ENCODE results near the gene LRRFIP2. TPM values are rescaled to one million over a fixed set of nuclear protein-coding genes. Genes with fewer than 3 reads are reported as not detected.
A peak's percentile ranks its signal among the peaks of the same experiment; 100 is the strongest.
"Not testable (repeated sequence)": the region's sequence is repeated elsewhere in the genome, so short reads cannot be mapped to it uniquely, and the experiment has no call there.

LRRFIP2 gene
- total RNA-seq, 1 donor from 2014 or later, result 42.8 TPM

DNA sequence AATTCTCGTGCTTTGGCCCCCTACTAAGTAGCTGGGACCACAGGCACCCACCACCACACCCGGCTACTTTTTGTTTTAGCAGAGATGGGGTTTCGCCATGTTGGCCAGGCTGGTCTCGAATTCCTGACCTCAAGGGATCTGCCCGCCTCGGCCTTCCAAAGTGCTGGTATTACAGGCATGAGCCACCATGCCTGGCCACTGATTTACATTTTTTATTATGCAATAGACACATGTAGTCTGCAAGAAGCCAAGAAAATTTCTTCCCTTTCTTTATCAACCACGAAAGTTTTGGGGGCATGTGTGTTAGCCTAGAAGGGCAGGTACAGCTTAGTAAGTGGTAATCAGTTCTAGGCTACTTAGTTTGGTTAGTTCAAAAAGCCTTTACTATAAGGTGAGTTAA is 51.1 kb downstream of the LRRFIP2 start:
- Histone ChIP-seq H3K27ac (no peak overlapping the region), H3K4me3 (no peak overlapping the region), H3K4me1 (peaks cover 0 to 7% of the 10 kb centered on the region in 2 donors), H3K27me3 (no peaks in the 10 kb centered on the region), H3K9me3 (no peaks in the 10 kb centered on the region), H3K36me3 (no peaks in the 10 kb centered on the region)
- intact Hi-C loops (cut with DNase I), result no loop called here
- no peak for DNase-seq (ENCODE audit: low spot score in 2 of 2)
- no peak for TF ChIP-seq CTCF (IDR thresholded peaks at IDR 0.05)

GRCh38 chr3:37122069-37122468 is 52.3 kb downstream of the LRRFIP2 start:
- DNase-seq (ENCODE audit: low spot score in 2 of 2); H3K9me3 ChIP-seq; H3K4me3 ChIP-seq; H3K36me3 ChIP-seq; intact Hi-C loops (cut with DNase I); H3K4me1 ChIP-seq; H3K27ac ChIP-seq; H3K27me3 ChIP-seq: not testable (repeated sequence)

DNA sequence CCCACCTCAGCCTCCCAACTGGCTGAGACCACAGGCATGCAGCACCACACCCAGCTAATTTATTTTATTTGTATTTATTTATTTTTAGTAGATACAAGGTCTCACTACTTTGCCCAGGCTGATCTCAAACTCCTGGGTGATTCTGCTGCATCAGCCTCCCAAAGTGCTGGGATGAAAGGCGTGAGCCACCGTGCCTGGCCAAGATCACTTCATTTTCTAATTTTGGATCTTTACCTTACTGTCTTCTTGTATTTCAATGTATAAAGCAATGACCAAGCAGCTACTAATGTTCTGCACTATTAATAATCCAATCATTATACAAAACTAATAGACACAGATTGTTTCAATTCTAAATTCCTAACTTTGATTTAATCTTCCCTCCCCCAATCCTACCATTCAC is 56.2 kb downstream of the LRRFIP2 start:
- H3K9me3 ChIP-seq, result no peaks in the 10 kb centered on the region
- H3K27me3 ChIP-seq, result no peaks in the 10 kb centered on the region
- no peaks in the 10 kb centered on the region for H3K36me3 ChIP-seq
- TF ChIP-seq CTCF (IDR thresholded peaks at IDR 0.05), result no peak
- intact Hi-C loops (cut with DNase I), result no loop called here
- peak overlapping the region in 1 of 2 donors; percentile 22 for H3K27ac ChIP-seq
- no peak for DNase-seq (ENCODE audit: low spot score in 2 of 2)
- peaks cover 3 to 15% of the 10 kb centered on the region in 2 donors for H3K4me1 ChIP-seq
- no peak overlapping the region for H3K4me3 ChIP-seq

GRCh38 chr3:37117548-37117947 is 56.8 kb downstream of the LRRFIP2 start:
- DNase-seq (ENCODE audit: low spot score in 2 of 2), result no peak
- H3K9me3 ChIP-seq, result no peaks in the 10 kb centered on the region
- intact Hi-C loops (cut with DNase I), result no loop called here
- H3K36me3 ChIP-seq, result no peaks in the 10 kb centered on the region
- TF ChIP-seq CTCF (IDR thresholded peaks at IDR 0.05), result no peak
- no peak overlapping the region for H3K4me3 ChIP-seq
- H3K27ac ChIP-seq, result peak overlapping the region; percentile 36 to 40
- H3K4me1 ChIP-seq, result peaks cover 3 to 16% of the 10 kb centered on the region in 2 donors
- no peaks in the 10 kb centered on the region for H3K27me3 ChIP-seq

- Histone ChIP-seq H3K9me3 (no peaks in the 10 kb centered on the region), H3K27ac (peak overlapping the region; percentile 36 to 40)
- TF ChIP-seq CTCF (IDR thresholded peaks at IDR 0.05), result no peak
Observed at GRCh38 chr3:37116998-37117397, 57.4 kb downstream of the LRRFIP2 start.

GRCh38 chr3:37115446-37115845 is 58.9 kb downstream of the LRRFIP2 start:
- H3K36me3 ChIP-seq, result no peaks in the 10 kb centered on the region
- no peaks in the 10 kb centered on the region for H3K27me3 ChIP-seq
- intact Hi-C loops (cut with DNase I), result no loop called here
- no peak for DNase-seq (ENCODE audit: low spot score in 2 of 2)
- H3K4me3 ChIP-seq, result no peak overlapping the region
- H3K9me3 ChIP-seq, result no peaks in the 10 kb centered on the region
- H3K4me1 ChIP-seq, result peaks cover 3 to 30% of the 10 kb centered on the region in 2 donors
- H3K27ac ChIP-seq, result peak overlapping the region; percentile 48 to 82
- no peak for TF ChIP-seq CTCF (IDR thresholded peaks at IDR 0.05)

More at GRCh38 chr3:37116998-37117397, 57.4 kb downstream of the LRRFIP2 start:
- peaks cover 3 to 21% of the 10 kb centered on the region in 2 donors for H3K4me1 ChIP-seq
- no peaks in the 10 kb centered on the region for H3K27me3 ChIP-seq
- intact Hi-C loops (cut with DNase I), result no loop called here
- no peak overlapping the region for H3K4me3 ChIP-seq
- no peak for DNase-seq (ENCODE audit: low spot score in 2 of 2)
- H3K36me3 ChIP-seq, result no peaks in the 10 kb centered on the region

Measured in ascending aorta (tissue), 2 donors.